Type B pancreatic cell (in vitro differentiated cells): ENCODE results near the gene TLR9. TPM values are rescaled to one million over a fixed set of nuclear protein-coding genes. Genes with fewer than 3 reads are reported as not detected.
"Not testable (repeated sequence)": the region's sequence is repeated elsewhere in the genome, so short reads cannot be mapped to it uniquely, and the experiment has no call there.

ENCODE experiments used
- DNase-seq: peaks from one replicate; pipeline ENCODE4 v3.0.0; 2021; ENCODE audit warnings: mixed read lengths; ENCODE audit not compliant: unreplicated experiment; ENCODE audit errors: extremely low spot score
- H3K27ac Mint-ChIP-seq: 2 replicates; pipeline ENCODE4 v1.8.0; 2021; ENCODE audit warnings: mild to moderate bottlenecking, mixed read lengths
- H3K27me3 Mint-ChIP-seq: 2 replicates; pipeline ENCODE4 v1.8.0; 2021; ENCODE audit warnings: mixed read lengths
- H3K36me3 Mint-ChIP-seq: 2 replicates; pipeline ENCODE4 v1.8.0; 2021; ENCODE audit warnings: mixed read lengths
- H3K4me1 Mint-ChIP-seq: one replicate; pipeline ENCODE4 v1.8.0; 2021; ENCODE audit warnings: mixed read lengths; ENCODE audit not compliant: unreplicated experiment
- H3K4me3 Mint-ChIP-seq: 2 replicates; pipeline ENCODE4 v1.8.0; 2021; ENCODE audit warnings: mild to moderate bottlenecking, mixed read lengths
- H3K9me3 Mint-ChIP-seq: 2 replicates; pipeline ENCODE4 v1.8.0; 2021; ENCODE audit warnings: mixed read lengths
- CTCF ChIP-seq: fragments of 200-600 bp; sonication (generic); conservative IDR thresholded peaks from 2 replicates; pipeline ENCODE4 v1.5.0; 2021; ENCODE audit warnings: antibody characterized with exemption, mild to moderate bottlenecking
- total RNA-seq: library from RNA; stranded (reverse); gene quantifications from 2 replicates; pipeline ENCODE4 v1.2.1, GENCODE V29; 2021; ENCODE audit warnings: low replicate concordance

Gene TLR9
- total RNA-seq, 1 donor from 2014 or later: 0.22 TPM

DNA sequence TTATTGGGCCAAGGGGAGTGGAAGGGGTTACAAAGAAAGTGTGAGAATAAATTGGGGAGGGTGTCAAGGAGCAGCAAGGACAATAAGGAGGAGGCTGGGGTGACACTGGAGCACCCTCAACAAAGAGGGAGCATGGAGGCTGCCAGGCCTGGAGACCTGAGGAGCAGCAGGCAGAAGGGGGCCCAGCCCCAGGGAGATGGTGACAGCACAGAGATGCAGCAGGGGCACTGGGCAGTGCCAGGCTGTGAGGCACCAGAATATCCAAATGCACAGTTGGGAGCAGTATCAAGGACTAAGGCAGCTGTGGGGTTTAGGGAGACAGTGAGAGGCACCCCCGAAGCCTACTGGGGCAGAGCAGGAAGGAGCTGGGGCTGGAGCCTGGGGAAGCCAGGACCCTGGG is 46.9 kb downstream of the TLR9 start:
- H3K4me1 Mint-ChIP-seq: peaks cover 18% of the 10 kb centered on the region
- H3K4me3 Mint-ChIP-seq: no peak overlapping the region
- no peaks in the 10 kb centered on the region for H3K27me3 Mint-ChIP-seq
- no peak overlapping the region for H3K27ac Mint-ChIP-seq
- H3K36me3 Mint-ChIP-seq: no peaks in the 10 kb centered on the region
- no peak for TF ChIP-seq CTCF
- no peaks in the 10 kb centered on the region for H3K9me3 Mint-ChIP-seq
- no peak for DNase-seq

GRCh38 chr3:52178126-52178525 is 47.3 kb downstream of the TLR9 start:
- H3K36me3 Mint-ChIP-seq, H3K27me3 Mint-ChIP-seq, H3K4me3 Mint-ChIP-seq, H3K27ac Mint-ChIP-seq, H3K9me3 Mint-ChIP-seq, DNase-seq: not testable (repeated sequence)
- H3K4me1 Mint-ChIP-seq: peaks cover 18% of the 10 kb centered on the region

DNA sequence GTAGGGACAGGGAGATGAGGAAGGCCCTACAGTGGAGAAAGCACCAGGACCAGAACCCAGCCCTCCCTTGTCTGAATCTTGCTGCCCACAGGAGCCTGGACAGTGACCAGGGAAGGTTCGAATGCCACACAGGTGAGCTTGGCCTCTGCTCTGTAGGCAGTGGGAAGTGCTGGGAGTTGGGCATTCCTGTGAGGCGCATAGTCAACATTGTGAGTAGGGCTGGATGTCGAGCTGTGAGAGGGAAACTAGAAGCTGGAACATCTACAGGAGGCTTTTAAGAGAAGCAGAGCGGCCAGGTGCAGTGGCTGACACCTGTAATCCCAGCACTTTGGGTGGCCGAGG is 47.8 kb downstream of the TLR9 start:
- Mint-ChIP-seq H3K4me1 (peaks cover 18% of the 10 kb centered on the region), H3K9me3 (no peaks in the 10 kb centered on the region), H3K27ac (peak overlapping the region; percentile 41), H3K27me3 (no peaks in the 10 kb centered on the region), H3K36me3 (no peaks in the 10 kb centered on the region), H3K4me3 (no peak overlapping the region)
- TF ChIP-seq CTCF: no peak
- no peak for DNase-seq

- no peak for TF ChIP-seq CTCF
- H3K27ac Mint-ChIP-seq: peak overlapping the region; percentile 41
Measured at GRCh38 chr3:52176951-52177700, 48.3 kb downstream of the TLR9 start.

DNA sequence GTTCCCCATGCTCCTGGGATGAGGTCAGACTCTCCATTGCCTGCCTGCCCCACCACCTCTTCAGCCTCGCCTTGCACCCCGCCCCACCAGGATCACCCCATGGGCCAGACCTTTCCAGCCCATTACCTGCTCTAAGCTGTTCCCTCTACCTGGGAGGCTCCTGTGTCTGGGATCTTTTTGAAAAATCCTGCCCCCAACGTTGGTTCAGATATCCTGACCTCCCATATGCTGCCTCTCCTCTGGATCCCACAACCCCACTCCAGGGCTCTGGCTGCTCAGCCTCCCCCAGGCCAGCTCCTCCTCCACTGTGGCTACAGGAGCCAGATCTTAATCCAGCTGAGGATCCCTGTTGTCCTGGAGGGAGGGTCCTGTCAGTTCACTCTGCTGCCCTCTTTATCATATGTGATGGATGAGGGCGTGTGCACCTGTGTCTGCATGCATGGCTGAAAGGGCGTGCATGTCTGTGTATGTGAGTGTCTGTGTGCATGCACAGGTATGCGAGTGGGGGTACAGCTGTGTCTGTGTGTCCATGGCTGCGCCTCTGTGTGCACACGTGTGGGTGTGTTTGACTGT is 49.2 kb downstream of the TLR9 start:
- DNase-seq: no peak
- H3K27me3 Mint-ChIP-seq: no peaks in the 10 kb centered on the region
- peaks cover 14% of the 10 kb centered on the region for H3K4me1 Mint-ChIP-seq
- H3K9me3 Mint-ChIP-seq: no peaks in the 10 kb centered on the region
- H3K27ac Mint-ChIP-seq: no peak overlapping the region
- no peaks in the 10 kb centered on the region for H3K36me3 Mint-ChIP-seq
- H3K4me3 Mint-ChIP-seq: no peak overlapping the region
- no peak for TF ChIP-seq CTCF

More at GRCh38 chr3:52176951-52177700, 48.3 kb downstream of the TLR9 start:
- Mint-ChIP-seq H3K4me3 (no peak overlapping the region), H3K9me3 (no peaks in the 10 kb centered on the region), H3K4me1 (peaks cover 14% of the 10 kb centered on the region), H3K36me3 (no peaks in the 10 kb centered on the region), H3K27me3 (no peaks in the 10 kb centered on the region)
- no peak for DNase-seq

- DNase-seq: no peak
- H3K36me3 Mint-ChIP-seq: no peaks in the 10 kb centered on the region
- H3K4me3 Mint-ChIP-seq: no peak overlapping the region
- peaks cover 14% of the 10 kb centered on the region for H3K4me1 Mint-ChIP-seq
- H3K27me3 Mint-ChIP-seq: no peaks in the 10 kb centered on the region
- no peaks in the 10 kb centered on the region for H3K9me3 Mint-ChIP-seq
- no peak overlapping the region for H3K27ac Mint-ChIP-seq
- no peak for TF ChIP-seq CTCF
Measured at GRCh38 chr3:52175416-52176179, 49.8 kb downstream of the TLR9 start.
